NCI-H2227 treated with DMSO at 0.1 percent for 48 hours (cell line): ENCODE data around the gene CA6.
A peak's percentile ranks its signal among the peaks of the same experiment; 100 is the strongest.
"Not testable (repeated sequence)": the region's sequence is repeated elsewhere in the genome, so short reads cannot be mapped to it uniquely, and the experiment has no call there.

Experiments used
- DNase-seq: peaks from one replicate; lab custom pipeline; 2025; lab: John Stamatoyannopoulos, UW

The CA6 gene

DNA sequence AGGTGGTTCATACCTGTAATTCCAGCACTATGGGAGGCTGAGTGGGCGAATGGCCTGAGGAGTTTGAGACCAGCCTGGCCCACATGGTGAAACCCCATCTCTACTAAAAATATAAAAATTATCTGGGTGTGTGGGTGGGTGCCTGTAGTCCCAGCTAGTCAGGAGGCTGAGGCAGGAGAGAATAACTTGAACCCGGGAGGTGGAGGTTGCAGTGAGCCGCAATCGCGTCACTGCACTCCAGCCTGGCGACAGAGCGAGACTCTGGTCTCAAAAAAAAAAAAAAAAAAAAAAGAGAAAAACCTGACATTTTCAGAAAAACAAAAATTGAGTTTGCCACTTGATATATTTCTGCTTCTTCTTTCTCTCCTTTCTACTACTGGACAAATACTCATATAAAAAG, 24.3 kb downstream of the CA6 start:
- no peak for DNase-seq

GRCh38 chr1:8970870-8971337, 25.2 kb downstream of the CA6 start:
- DNase-seq, result no peak

DNA sequence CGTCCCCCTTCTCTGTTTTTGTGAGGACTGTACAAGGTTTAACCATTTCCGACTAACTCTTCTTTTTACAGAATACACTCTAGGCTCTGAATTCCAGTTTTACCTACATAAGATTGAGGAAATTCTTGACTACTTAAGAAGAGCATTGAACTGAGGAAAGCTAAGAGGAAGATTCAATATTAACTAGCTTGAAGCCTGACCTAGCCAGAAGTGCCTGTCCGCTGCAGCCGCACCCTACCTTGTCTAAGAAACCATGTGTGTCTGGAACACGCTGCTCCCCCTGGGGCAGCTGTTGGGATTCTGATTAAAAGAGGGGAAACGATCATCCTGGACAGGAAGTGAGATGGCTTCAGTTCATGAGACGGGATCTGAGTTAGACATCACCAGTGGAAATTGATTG, 28.9 kb downstream of the CA6 start:
- no peak for DNase-seq

GRCh38 chr1:8976338-8976737, 30.7 kb downstream of the CA6 start:
- DNase-seq, result no peak

DNA sequence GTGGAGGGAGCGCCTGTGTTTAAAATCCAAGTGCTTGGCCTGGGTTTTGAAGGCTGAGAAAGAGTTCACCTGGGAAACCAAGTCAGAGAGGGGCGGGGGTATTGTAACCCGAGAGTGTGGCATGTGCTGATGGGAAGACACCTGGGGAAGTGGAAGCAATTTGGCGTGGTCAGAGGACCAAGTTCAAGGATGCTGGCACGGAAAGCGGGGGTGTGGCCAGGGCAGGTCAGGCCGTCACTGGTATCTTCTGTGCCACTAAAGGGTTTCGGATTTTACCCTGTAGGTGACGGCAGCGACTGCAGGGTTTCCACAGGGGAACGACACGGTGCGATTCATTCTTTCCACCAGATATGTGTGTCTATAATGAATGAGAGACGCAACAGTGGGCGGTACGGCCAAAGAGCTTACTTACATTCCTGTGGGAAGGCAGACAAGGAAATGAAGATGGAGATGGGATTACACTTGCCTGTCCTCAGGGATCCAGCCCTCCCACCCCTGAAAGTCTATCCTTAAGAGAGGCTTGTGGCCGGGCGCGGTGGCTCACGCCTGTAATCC, 31.3 kb downstream of the CA6 start:
- DNase-seq, result no peak

- no peak for DNase-seq
Measured at GRCh38 chr1:8980656-8981055, 35.0 kb downstream of the CA6 start.

- DNase-seq, result no peak
Measured at GRCh38 chr1:8981169-8981568, 35.5 kb downstream of the CA6 start.

DNA sequence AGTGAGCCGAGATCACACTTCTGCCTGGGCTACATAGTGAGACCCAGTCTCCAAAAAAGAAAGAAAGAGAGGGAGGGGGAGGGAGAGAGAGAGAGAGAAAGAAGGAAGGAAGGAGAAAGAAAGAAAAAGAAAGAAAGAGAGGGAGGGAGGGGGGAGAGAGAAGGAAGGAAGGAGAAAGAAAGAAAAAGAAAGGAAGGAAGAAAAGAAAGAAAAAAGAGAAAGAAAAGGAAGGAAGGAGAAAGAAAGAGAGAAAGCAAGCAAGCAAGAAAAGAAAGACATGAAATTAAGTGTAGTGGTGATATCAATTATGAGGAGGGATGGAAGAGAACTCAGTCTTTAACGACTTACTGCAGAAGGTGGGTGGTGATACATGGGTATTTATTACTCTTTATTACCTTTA, 38.5 kb downstream of the CA6 start:
- no peak for DNase-seq

- DNase-seq, result no peak
Measured at GRCh38 chr1:8984990-8985389, 39.3 kb downstream of the CA6 start.

DNA sequence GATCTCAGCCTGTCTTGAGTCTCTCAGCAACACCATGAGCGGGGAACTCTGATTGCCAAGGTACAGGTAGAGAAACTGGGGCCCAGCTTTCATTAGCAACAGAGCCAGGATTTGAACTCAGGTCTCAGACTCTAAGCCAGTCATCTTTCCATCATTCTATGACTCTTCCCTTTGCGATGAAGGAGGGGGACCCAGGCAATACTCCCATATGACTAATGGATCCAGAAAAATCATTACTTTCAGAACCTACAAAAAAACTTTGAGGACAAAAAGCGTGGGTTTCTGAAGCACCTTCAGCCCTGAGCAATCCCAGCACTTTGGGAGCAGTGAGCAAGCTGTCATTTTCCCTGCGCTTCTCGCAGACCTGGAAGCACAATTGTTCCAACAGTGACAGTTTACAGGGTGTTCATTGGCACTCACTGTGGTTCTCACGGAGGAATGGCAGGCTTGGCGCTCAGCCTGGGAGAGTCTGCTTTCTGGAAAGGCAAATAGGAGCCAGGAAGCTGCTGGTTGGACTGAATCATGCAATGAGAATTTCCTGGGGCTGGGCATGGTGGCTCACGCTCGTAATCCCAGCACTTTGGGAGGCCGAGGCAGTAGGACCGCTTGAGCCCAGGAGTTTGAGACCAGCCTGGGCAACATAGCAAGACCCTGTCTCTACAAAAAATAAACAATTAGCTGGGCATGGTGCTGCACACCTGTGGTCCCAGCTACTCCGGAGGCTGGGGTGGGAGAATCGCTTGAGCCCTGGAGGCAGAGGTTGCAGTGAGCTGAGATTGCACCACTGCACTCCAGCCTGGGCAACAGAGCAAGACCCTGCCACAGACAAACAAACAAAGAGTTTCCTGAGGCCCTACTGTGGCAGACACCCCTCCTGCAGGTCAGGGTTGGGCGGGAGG, 40.5 kb downstream of the CA6 start:
- no peak for DNase-seq

DNA sequence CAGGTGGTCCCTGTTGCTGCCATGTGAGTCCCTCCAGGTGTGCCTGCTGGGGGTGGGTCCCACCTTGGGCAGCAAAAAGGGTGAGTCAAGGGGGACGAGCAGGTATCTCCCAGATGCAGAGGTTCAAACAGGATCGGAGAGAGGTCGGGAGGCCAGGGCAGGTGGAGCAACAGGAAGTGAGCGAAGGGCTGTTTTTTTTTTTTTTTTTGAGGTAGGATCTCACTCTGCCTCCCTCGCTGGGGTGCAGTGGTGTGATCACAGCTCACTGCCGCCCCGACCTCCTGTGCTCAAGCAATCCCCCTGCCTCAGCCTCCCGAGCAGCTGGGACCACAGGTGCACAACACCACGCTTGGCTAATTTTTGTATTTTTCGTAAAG, 41.1 kb downstream of the CA6 start:
- DNase-seq, result no peak

- DNase-seq, result peak; percentile 9
Measured at GRCh38 chr1:8987881-8988617, 42.4 kb downstream of the CA6 start.

DNA sequence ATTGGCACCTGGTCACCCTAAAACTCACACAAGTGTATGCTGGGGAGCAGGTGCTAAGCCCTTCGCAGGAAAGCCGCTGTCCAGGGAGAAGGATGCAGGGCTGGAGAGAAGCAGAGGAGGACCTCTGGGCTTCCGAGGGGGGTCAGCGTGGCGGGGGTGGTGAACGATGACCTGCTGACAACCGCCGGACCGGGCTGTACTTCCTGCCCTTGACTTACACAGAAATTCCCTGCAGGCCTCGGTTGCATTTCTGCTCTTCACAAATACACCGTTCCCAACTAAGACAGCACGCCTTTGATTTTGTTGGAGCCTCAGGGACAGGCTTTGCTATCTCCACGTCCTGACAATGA, 42.9 kb downstream of the CA6 start:
- DNase-seq, result no peak

GRCh38 chr1:8989061-8989460, 43.4 kb downstream of the CA6 start:
- DNase-seq, result no peak

DNA sequence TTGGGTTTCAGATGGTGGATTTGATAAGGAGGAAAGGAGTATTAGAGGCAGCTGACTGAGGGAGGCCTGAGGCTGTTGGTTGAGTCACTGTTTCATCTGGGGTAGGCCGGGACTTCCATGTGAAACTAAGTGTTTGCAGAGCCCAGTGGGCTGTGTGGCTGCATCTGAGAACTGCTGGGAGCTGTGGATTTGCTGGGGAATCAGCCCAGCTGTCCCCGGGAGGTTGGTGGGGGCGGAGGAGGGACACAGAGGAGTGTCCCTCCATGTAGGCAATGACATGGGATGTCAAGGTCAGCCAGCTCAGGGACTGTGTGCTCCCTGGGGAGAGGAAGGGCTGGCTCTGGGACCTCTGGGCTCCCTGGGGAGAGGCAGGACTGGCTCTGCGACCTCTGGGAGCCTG, 44.2 kb downstream of the CA6 start:
- DNase-seq, result no peak

DNA sequence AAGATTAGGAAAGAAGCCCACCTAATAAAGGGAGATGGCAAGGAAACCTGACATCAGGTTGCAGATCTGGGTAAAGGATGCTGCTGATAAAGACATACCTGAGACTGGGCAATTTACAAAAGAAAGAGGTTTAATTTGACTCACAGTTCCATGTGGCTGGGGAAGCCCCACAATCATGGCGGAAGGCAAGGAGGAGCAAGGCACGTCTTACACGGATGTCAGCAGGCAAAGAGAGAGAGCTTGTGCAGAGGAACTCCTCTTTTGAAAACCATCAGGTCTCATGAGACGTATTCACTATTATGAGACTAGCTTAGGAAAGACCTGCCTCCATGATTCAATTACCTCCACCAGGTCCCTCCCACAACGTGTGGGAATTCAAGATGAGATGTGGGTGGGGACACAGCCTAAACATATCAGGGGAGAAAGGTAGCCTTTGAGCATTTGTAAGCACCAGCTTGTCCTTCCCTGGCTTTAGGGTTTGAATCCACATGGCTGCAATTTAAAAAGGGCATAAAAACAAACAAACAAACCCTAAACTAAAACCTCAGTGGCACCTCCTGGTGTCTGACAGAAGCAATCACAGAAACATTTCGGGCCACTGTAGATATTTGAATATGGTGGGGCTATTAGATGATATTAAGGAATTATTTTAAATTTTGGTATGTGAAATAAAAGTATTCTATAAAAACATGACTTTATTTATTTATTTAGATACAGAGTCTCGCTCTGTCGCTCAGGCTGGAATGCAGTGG, 47.4 kb downstream of the CA6 start:
- DNase-seq, result no peak

- DNase-seq, result not testable (repeated sequence)
Measured at GRCh38 chr1:8993962-8994675, 48.5 kb downstream of the CA6 start.

DNA sequence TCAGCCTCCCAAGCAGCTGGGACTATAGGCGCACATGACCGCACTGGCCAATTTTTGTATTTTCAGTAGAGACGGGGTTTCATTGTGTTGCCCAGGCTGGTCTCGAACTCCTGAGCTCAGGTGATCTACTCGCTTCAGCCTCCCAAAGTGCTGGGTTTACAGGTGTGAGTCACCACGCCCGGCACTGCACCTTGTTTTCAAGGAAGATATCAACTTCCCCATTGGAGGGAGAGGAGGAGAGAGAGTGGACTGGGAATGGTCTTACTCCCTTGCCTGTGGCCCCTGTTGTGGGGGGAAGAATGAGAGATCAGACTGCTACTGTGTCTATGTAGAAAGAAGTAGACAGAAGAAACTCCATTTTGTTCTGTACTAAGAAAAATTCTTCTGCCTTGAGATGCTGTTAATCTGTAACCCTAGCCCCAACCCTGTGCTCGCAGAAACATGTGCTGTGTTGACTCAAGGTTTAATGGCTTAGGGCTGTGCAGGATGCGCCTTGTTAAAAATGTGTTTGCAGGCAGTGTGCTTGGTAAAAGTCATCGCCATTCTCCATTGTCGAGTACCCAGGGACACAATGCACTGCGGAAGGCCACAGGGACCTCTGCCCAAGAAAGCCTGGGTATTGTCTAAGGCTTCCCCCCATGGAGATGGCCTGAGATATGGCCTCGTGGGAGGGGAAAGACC, 56.0 kb downstream of the CA6 start:
- not testable (repeated sequence) for DNase-seq

DNA sequence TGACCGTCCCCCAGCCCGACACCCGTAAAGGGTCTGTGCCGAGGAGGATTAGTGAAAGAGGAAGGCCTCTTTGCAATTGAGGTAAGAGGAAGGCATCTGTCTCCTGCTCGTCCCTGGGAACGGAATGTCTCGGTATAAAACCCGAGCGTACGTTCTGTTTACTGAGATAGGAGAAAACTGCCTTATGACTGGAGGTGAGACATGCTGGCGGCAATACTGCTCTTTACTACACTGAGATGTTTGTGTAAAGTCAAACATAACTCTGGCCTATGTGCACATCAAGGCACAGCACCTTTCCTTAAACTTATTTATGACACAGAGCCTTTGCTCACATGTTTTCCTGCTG, 56.5 kb downstream of the CA6 start:
- not testable (repeated sequence) for DNase-seq

- DNase-seq, result no peak
Measured at GRCh38 chr1:9004031-9004699, 58.5 kb downstream of the CA6 start.
